ENCODE measurements around the gene ELAPOR1. TPM values are rescaled to one million over a fixed set of nuclear protein-coding genes. Genes with fewer than 3 reads are reported as not detected.

ELAPOR1 gene
- total and polyA plus RNA-seq, 11 donors = 0.04 to 0.83 (median 0.23) TPM; not detected in 2

DNA sequence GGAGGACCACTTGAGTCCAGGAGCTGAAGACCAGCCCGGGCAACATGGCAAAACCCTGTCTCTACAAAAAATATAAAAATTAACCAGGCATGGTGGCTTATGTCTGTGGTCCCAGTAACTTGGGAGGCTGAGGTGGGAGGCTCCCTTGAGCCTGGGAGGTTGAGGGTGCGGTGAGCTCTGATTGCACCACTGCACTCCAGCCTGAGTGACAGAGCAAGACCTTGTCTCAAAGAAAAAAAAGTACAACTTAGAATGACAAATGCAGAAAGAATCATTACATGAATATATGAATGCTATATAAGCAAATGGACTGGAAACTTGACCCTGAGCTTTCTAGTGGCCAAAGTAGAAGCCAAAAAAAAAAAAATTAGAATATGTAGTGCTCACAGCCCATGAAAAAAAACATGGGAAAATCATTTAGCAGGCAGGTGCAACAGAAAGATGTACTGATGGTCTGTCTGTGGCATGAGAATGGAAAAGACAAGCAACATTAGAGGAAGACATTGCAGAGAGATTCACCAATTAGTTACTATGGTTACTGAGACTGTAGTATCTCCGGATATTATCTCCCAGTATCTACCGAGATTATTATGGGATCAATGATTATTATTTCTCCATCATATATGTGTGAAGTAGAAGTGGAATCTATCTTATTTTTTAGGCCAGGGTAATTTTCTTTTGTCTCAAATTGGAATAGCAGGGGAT lies 19.2 kb downstream of the ELAPOR1 start:
- no peak overlapping the region for H3K27ac ChIP-seq

DNA sequence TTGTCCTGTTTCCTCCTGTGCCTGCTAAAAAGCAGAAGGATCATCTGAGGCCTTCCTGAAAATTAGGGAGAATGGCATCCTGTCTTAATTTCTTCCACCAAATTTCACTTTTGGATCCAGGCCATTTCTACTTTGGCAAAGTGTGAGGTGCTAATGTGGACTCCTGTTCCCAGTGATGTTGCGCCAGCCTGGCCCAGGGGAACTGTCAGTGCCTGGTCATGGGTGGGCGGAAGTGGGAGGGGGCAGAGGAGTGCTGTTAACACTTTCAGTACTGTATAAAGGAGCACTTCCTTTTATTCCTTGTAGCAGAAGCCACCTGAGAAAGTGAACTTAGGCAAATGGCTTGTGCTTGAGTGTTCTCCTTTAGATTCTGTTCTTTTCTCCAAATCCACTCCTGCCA lies 19.9 kb downstream of the ELAPOR1 start:
- H3K36me3 ChIP-seq = no peaks in the 10 kb centered on the region
- peaks cover 0 to 15% (median 10%) of the 10 kb centered on the region in 12 donors for H3K4me1 ChIP-seq
- DNase-seq (peak; percentile 38 to 73 (median 70)), ATAC-seq (peak; percentile 87 to 95 (median 92))
- no peak overlapping the region for H3K4me3 ChIP-seq
- H3K9me3 ChIP-seq = no peaks in the 10 kb centered on the region
- intact Hi-C loops (cut with DNase I) = no loop called here
- no peaks in the 10 kb centered on the region for H3K27me3 ChIP-seq
- WGBS, 4 donors = 18 to 51% (median 37%) methylated on average over 2 of the region's 2 CpGs
- H3K27ac ChIP-seq = no peak overlapping the region
- TF ChIP-seq, protein P1, sequence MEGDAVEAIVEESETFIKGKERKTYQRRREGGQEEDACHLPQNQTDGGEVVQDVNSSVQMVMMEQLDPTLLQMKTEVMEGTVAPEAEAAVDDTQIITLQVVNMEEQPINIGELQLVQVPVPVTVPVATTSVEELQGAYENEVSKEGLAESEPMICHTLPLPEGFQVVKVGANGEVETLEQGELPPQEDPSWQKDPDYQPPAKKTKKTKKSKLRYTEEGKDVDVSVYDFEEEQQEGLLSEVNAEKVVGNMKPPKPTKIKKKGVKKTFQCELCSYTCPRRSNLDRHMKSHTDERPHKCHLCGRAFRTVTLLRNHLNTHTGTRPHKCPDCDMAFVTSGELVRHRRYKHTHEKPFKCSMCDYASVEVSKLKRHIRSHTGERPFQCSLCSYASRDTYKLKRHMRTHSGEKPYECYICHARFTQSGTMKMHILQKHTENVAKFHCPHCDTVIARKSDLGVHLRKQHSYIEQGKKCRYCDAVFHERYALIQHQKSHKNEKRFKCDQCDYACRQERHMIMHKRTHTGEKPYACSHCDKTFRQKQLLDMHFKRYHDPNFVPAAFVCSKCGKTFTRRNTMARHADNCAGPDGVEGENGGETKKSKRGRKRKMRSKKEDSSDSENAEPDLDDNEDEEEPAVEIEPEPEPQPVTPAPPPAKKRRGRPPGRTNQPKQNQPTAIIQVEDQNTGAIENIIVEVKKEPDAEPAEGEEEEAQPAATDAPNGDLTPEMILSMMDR (IDR thresholded peaks at IDR 0.05) = no peak
- no peak for TF ChIP-seq POLR2A (IDR thresholded peaks at IDR 0.05)

More for the DNA sequence above, 19.2 kb downstream of the ELAPOR1 start:
- no peaks in the 10 kb centered on the region for H3K36me3 ChIP-seq
- peaks cover 0 to 15% (median 10%) of the 10 kb centered on the region in 12 donors for H3K4me1 ChIP-seq
- H3K9me3 ChIP-seq = no peaks in the 10 kb centered on the region
- intact Hi-C loops (cut with DNase I) = no loop called here
- no peak for TF ChIP-seq POLR2A (IDR thresholded peaks at IDR 0.05)
- ATAC-seq = no peak
- no peak overlapping the region for H3K4me3 ChIP-seq
- H3K27me3 ChIP-seq = no peaks in the 10 kb centered on the region
- 67 to 81% (median 73%) methylated on average over 4 of the region's 4 CpGs for WGBS, 4 donors
- DNase-seq = no peak

DNA sequence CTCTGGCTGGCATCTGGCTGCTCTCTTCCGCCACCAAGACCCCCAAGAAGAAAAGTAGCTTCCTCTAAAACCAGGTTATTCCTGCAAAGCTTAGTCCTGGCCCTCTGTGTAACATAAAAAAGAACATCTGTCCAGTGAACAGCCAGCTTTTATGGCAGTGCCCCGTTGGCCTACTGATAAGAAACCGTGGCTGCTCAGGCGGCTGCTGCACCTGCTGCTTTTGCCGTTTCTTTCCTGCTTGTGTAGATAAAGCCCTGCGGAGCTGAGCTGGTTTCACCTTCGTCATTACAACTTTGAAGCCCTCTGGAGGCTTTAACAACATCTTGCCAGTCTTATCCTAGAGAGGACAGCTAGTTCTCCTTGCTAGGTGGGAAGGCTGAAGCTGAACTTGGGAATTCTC lies 20.5 kb downstream of the ELAPOR1 start:
- Histone ChIP-seq H3K27ac (no peak overlapping the region), H3K36me3 (no peaks in the 10 kb centered on the region), H3K4me3 (no peak overlapping the region), H3K9me3 (no peaks in the 10 kb centered on the region), H3K4me1 (peaks cover 0 to 15% (median 10%) of the 10 kb centered on the region in 12 donors), H3K27me3 (no peaks in the 10 kb centered on the region)
- DNase-seq = no peak
- no peak for TF ChIP-seq POLR2A (IDR thresholded peaks at IDR 0.05)
- TF ChIP-seq, protein P1 (IDR thresholded peaks at IDR 0.05) = no peak
- intact Hi-C loops (cut with DNase I) = no loop called here
- ATAC-seq = peak in 3 of 4 donors; percentile 27 to 44 (median 43)
- 38 to 62% (median 42%) methylated on average over 7 of the region's 7 CpGs for WGBS, 4 donors

DNA sequence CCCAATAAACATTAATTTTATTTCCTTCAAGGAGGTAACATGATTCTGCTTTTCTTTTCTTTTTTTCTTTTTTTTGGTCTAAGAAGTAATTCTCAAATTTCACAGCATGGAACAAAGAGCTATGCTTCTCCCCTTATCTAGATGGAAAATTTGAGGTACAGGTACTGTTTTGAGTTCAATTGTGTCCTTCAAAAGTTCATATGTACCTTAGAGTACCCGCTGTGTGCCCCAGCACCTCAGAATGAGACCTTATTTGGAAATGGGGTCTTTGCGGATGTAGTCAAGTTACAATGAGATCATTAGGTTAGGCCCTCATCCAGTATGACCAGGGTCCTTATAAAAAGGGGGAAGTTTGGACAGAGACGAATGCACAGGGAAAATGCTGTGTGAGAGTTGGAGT lies 22.0 kb downstream of the ELAPOR1 start:
- intact Hi-C loops (cut with DNase I) = no loop called here
- ATAC-seq = no peak
- 92 to 98% (median 93%) methylated on average over 3 of the region's 3 CpGs for WGBS, 4 donors
- Histone ChIP-seq H3K9me3 (no peaks in the 10 kb centered on the region), H3K4me3 (no peak overlapping the region), H3K27me3 (no peaks in the 10 kb centered on the region), H3K27ac (no peak overlapping the region), H3K36me3 (no peaks in the 10 kb centered on the region), H3K4me1 (peaks cover 0 to 15% (median 10%) of the 10 kb centered on the region in 12 donors)
- TF ChIP-seq, protein P1 (IDR thresholded peaks at IDR 0.05) = no peak
- no peak for TF ChIP-seq POLR2A (IDR thresholded peaks at IDR 0.05)
- DNase-seq = no peak
